ENCODE results near the gene BCAP31. TPM values are rescaled to one million over a fixed set of nuclear protein-coding genes. Genes with fewer than 3 reads are reported as not detected.
"Not testable (repeated sequence)": the region's sequence is repeated elsewhere in the genome, so short reads cannot be mapped to it uniquely, and the experiment has no call there.

The BCAP31 gene
- total RNA-seq, 1 donor from 2014 or later = 144 TPM

GRCh38 chrX:153686711-153687110, 37.5 kb downstream of the BCAP31 start:
- no peak for TF ChIP-seq CTCF (IDR thresholded peaks at IDR 0.05)
- Mint-ChIP-seq H3K4me3 (ENCODE audit: unreplicated experiment) (no peak overlapping the region), H3K9me3 (ENCODE audit: low read depth) (peaks cover 5% of the 10 kb centered on the region), H3K36me3 (ENCODE audit: low read depth) (peaks cover 2% of the 10 kb centered on the region), H3K27ac (ENCODE audit: unreplicated experiment) (no peak overlapping the region), H3K4me1 (ENCODE audit: low read depth) (peaks cover 2% of the 10 kb centered on the region), H3K27me3 (ENCODE audit: low read depth) (no peaks in the 10 kb centered on the region)
- no peak for DNase-seq (ENCODE audit: low spot score)

- Mint-ChIP-seq H3K4me1 (ENCODE audit: low read depth) (peaks cover 2% of the 10 kb centered on the region), H3K36me3 (ENCODE audit: low read depth) (peaks cover 2% of the 10 kb centered on the region), H3K4me3 (ENCODE audit: unreplicated experiment) (no peak overlapping the region), H3K9me3 (ENCODE audit: low read depth) (peaks cover 5% of the 10 kb centered on the region), H3K27ac (ENCODE audit: unreplicated experiment) (no peak overlapping the region), H3K27me3 (ENCODE audit: low read depth) (no peaks in the 10 kb centered on the region)
- TF ChIP-seq CTCF (IDR thresholded peaks at IDR 0.05) = no peak
- peak; percentile 87 for DNase-seq (ENCODE audit: low spot score)
These were observed 38.2 kb downstream of the BCAP31 start for GRCh38 chrX:153685751-153686696.

GRCh38 chrX:153685156-153685536, 39.0 kb downstream of the BCAP31 start:
- Mint-ChIP-seq H3K9me3 (ENCODE audit: low read depth) (peaks cover 6% of the 10 kb centered on the region), H3K36me3 (ENCODE audit: low read depth) (peaks cover 2% of the 10 kb centered on the region), H3K27ac (ENCODE audit: unreplicated experiment) (no peak overlapping the region), H3K4me3 (ENCODE audit: unreplicated experiment) (no peak overlapping the region), H3K4me1 (ENCODE audit: low read depth) (peaks cover 2% of the 10 kb centered on the region), H3K27me3 (ENCODE audit: low read depth) (no peaks in the 10 kb centered on the region)
- peak; percentile 78 for DNase-seq (ENCODE audit: low spot score)
- TF ChIP-seq CTCF (IDR thresholded peaks at IDR 0.05) = no peak

- peaks cover under 1% of the 10 kb centered on the region for H3K4me1 Mint-ChIP-seq (ENCODE audit: low read depth)
- peaks cover 8% of the 10 kb centered on the region for H3K9me3 Mint-ChIP-seq (ENCODE audit: low read depth)
- TF ChIP-seq CTCF (IDR thresholded peaks at IDR 0.05) = no peak
- H3K4me3 Mint-ChIP-seq (ENCODE audit: unreplicated experiment) = no peak overlapping the region
- no peak overlapping the region for H3K27ac Mint-ChIP-seq (ENCODE audit: unreplicated experiment)
- no peaks in the 10 kb centered on the region for H3K27me3 Mint-ChIP-seq (ENCODE audit: low read depth)
- H3K36me3 Mint-ChIP-seq (ENCODE audit: low read depth) = peaks cover 2% of the 10 kb centered on the region
- peak; percentile 79 for DNase-seq (ENCODE audit: low spot score)
These were observed 39.6 kb downstream of the BCAP31 start for GRCh38 chrX:153684467-153685155.

- not testable (repeated sequence) for H3K9me3 Mint-ChIP-seq (ENCODE audit: low read depth); H3K4me3 Mint-ChIP-seq (ENCODE audit: unreplicated experiment); H3K4me1 Mint-ChIP-seq (ENCODE audit: low read depth); H3K27me3 Mint-ChIP-seq (ENCODE audit: low read depth); H3K36me3 Mint-ChIP-seq (ENCODE audit: low read depth); H3K27ac Mint-ChIP-seq (ENCODE audit: unreplicated experiment)
- DNase-seq (ENCODE audit: low spot score) = peak; percentile 39
These were observed 40.7 kb downstream of the BCAP31 start for GRCh38 chrX:153683486-153683885.

Data from chondrocyte (in vitro differentiated cells).